Measurements from ENCODE around the gene RPL7L1. TPM values are rescaled to one million over a fixed set of nuclear protein-coding genes. Genes with fewer than 3 reads are reported as not detected.
"Not testable (repeated sequence)": the region's sequence is repeated elsewhere in the genome, so short reads cannot be mapped to it uniquely, and the experiment has no call there.

The RPL7L1 gene
- total RNA-seq (2014; rRNA removed; shearing (Covaris generic)): 285 and 307 TPM in 2 replicates

DNA sequence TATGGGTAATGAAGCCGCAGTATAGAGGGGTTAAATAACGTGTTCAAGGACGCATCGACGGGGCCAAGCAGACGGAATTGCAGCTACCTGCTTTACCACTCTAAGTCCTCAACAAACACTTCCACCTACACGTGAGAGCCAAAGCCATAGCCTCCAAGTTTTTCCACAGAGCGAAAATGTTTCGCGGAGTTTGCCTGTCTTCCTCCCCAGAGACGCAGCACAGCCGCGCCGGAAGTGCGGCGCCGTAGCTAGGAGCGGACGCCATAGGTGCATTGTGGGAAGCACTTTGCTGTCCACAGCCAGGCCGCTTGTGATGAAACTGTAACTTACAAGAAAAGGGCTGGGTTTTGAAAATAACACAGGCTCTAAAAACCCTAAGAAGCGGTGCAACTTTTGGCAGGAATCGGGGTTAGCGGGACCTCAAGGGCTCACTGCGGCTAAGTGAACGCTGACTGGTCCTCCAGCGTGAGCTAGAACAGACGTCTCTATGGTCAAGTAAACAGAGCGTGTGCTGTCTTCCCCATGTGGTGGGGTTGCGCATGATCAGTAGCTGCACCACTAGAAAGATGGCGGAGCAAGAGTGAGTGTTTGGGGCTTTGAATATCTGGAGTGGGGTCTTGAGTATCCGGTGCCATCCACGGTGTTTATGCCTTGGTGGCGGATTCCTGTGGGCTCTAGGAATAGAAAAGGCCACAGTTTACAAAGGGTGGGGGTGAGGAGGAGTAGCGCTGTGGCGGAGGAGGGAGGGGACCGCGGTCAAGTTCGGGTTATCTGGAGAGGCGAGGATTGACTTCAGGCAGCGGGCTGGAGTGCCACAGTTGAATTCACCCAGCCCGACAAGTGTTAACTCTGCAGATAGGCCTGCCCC lies at the start of gene RPL7L1:
TSS of gene RPL7L1 (plus strand) at position 245 of the 868 bp plus-strand sequence. CDS start at position 540, 295 bp downstream.
- peak; percentile 94 for DNase-seq (ENCODE audit: low read depth)

DNA sequence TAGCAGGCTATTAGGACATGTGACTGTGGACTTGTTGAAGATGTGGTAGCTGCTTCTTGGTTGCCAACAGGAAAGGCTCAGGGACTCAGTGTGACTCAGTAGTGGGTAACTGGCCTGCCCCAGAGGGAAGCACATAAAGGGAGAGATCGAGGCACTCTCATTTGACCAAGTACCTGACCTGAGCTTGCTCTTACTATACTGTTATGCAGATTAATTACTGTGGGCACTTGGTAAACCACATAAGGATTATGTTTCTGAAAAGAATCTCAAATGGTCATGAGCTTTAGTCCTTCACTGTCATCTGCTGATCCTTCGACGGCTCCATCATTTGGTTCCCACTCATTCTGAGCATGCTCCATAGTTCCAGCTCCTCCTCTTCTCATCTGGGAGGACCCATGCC lies 48.2 kb upstream of the RPL7L1 start:
- no peak for DNase-seq (ENCODE audit: low read depth)

DNA sequence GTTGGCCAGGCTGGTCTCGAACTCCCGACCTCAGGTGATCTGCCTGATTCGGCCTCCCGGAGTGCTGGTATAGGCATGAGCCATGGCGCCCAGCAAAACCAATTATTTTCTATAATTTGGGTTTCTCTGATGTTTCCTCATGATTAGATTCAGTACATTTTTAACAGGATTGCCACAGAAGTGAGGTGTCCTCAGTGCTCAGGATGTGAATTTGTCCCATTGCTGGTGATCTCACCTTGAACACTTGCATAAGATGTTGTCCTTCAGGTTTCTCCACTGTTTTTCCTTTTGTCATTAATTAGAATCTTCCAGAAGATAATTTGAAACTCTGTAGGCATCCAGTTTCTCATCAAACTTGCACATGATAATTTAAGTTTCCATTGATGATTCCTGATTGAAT lies 45.4 kb upstream of the RPL7L1 start:
- no peak for DNase-seq (ENCODE audit: low read depth)

DNA sequence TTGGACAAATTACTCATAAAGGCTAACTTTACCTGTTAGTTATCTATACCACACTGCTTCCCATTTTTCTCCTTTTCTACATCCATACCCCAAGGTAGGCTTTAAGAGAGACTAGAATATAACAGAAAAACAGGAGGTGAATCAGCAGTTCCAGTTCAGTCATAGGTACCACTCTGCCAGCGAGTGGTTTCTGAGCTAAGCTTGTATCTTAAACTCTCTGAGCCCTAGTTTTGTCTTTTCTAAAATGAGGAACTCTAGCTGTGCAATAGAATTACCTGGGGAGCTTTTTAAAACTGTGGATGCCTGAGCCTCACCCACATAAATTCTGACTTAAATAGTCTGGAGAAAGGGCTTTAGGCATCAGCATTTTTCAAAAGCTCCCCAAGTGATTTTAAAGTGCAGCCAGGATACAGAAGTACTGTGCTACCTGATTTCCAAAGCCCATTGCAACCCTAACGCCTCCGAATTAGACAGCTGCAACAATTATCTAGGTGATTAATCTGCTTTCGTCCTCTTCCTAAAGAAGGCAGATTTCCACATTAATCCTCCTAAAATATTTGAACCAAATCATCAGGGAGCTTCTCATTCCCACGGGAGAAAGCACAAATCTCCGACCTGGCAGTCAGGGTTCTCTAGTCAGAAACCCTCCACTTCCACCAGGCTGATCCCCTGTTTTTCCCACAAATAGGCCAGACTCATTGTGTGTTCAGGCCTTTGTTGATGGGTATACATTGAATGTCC lies 37.4 kb upstream of the RPL7L1 start:
- DNase-seq (ENCODE audit: low read depth): no peak

DNA sequence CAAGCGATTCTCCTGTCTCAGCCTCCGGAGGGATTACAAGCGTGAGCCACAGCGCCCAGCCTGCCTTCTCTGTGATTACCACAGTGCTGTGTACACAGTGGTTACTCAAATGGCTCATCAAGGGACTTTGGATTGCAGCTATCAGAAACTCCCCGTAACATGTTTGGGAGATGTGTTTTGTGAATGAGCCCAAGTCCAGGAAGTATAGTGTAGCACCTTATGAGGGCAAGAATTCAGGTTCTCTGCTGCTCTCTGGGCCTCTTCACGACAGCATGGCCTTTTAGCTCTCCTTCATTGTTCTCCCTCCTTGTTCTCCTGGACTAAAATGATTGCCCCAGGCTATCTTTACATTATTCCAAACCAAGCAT lies 34.1 kb upstream of the RPL7L1 start:
- DNase-seq (ENCODE audit: low read depth): no peak

DNA sequence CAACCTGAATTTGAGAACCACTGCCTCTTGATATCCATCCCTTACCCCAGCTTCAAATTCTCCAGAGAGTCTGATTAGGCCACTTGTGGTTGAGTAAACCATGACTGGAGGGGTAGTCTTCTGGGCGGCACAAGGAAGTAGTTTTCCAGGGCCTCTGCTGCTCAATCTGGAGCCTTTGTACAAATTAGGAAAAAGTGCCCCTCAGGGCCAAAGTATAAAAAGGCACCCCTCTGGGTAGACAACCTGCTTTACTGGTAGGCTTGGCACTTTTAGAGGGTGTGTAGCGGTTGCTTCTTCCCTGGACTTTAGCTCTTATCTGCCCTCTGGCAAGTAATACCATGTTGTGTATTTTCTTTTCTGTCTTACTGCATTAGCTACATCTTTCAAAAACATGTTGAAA lies 32.9 kb upstream of the RPL7L1 start:
- DNase-seq (ENCODE audit: low read depth): no peak

DNA sequence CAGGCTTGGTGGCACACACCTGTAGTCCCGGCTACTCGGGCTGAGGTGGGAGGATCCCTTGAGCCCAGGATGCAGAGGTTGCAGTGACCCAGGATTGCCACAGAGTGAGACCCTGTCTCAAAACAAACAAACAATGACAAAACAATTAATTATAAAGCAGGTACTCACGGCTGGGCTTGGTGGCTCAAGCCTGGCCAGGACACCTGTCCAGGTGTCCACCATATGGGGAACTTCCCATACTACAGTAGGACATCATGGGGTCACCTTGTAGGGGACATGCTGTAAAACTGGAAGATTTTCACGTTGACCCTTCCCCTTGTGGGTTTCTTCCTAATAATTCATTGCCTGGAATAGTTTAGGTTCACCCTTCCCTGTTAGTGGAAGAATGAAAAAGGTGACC lies 30.7 kb upstream of the RPL7L1 start:
- no peak for DNase-seq (ENCODE audit: low read depth)

DNA sequence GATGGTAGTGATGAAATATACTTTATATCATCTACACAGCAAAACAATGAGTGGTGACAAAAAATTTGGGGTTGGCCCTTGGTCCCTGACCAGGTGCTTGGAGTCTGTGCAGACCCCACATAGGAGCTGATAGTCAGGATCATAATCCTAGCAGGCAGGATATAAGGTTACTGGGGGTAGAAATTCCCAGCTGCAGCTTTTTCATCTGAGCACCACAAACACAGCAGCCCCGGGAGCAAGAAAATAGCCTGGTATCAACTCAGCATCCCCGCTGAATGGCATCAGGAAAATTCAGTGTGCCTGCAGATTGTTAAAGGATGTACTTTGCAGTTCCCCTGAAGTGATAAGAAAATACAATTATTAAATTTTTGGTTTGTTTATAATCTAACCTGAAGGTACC lies 27.8 kb upstream of the RPL7L1 start:
- DNase-seq (ENCODE audit: low read depth): no peak

GRCh38 chr6:42860036-42860435 lies 19.4 kb upstream of the RPL7L1 start:
- no peak for DNase-seq (ENCODE audit: low read depth)

GRCh38 chr6:42860481-42860880 lies 18.9 kb upstream of the RPL7L1 start:
- DNase-seq (ENCODE audit: low read depth): no peak

DNA sequence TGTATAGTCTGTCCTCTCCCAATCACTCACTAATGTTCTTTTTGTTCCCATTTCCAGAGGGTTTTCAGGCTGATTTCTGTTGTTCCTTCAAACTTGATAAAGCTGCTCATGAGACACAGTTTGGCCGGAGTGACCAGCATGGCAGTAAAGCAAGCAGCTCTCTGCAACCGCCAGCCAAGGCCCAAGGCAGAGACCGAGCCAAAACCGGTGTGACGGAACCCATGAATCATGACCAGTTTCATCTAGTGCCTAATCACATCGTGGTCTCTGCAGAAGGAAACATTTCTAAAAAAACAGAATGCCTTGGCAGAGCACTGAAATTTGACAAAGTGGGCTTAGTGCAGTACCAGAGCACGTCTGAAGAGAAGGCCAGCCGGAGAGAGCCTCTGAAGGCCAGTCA lies 14.8 kb upstream of the RPL7L1 start:
- DNase-seq (ENCODE audit: low read depth): no peak

DNA sequence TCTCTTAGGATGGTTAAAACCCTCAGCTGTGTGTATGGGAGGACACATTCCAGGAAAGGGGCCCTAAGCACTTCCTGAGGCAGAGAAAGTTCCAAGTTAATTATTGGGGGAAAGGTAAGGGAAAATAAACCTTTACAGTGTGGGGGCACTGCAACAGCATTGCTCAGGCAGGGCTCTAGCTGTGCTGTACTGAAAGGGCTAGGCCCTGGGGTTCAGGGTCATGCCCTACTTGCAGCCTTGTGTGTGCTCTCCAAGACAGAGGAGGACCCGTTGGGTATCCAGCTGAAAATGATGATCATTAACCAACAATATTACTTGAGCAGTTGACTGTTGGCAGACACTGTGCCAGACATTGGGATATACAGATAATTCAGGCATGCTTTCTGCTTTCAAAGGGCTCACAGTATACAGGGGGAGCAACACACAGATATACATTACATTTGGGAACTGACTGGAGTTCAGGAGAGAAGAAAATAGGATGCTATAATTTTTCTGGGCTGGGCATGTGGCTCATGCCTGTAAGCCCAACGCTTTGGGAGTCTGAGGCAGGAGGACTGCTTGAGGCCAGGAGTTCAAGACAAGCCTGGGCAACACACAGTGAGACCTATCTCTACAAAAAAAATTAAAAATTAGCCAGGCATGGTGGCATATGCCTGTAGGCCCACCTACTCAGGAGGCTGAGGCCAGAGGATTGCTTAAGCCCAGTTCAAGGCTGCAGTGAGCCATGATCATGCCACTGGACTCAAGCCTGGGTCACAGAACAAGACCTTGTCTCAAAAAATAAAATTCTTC lies 9.1 kb upstream of the RPL7L1 start:
- no peak for DNase-seq (ENCODE audit: low read depth)

DNA sequence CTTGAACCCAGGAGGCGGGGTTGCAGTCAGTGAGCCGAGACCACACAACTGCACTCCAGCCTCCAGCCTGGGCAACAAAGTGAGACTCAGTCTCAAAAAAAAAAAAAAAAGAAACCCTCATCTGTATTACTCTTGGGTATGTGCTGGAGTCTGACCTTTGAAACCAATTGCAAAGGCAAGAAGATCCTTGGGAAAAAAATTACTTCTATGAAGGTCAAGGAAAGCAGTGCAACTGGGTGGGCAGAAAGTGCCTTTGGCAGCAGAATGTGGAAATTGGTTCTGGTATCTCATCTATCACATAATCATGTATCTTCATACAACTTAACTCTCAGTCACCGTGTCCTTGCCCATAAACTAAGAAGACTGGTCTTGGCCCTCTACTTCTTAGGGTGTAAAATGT lies 7.7 kb upstream of the RPL7L1 start:
- no peak for DNase-seq (ENCODE audit: low read depth)

DNA sequence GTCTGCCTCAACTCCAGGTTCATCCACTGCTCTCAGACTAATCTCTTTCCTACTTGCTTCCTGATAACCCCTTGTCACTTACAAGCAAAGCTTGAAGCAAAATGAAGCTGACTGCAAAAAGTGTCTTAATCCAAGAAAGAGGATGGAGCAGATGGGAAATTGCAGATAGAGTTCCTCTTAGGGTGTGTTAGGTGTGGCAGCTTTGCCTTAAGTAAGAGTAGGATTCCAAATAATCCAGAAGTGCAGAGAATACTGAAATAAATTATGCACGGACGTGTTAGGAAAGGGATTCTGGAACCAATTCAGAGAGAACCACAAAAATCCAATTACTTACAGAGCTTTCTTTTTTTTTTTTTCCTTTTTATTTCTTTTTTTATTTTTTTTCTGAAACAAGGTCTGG lies 6.1 kb upstream of the RPL7L1 start:
- DNase-seq (ENCODE audit: low read depth): no peak

- DNase-seq (ENCODE audit: low read depth): no peak
These were observed 1.7 kb upstream of the RPL7L1 start for GRCh38 chr6:42877695-42878094.

DNA sequence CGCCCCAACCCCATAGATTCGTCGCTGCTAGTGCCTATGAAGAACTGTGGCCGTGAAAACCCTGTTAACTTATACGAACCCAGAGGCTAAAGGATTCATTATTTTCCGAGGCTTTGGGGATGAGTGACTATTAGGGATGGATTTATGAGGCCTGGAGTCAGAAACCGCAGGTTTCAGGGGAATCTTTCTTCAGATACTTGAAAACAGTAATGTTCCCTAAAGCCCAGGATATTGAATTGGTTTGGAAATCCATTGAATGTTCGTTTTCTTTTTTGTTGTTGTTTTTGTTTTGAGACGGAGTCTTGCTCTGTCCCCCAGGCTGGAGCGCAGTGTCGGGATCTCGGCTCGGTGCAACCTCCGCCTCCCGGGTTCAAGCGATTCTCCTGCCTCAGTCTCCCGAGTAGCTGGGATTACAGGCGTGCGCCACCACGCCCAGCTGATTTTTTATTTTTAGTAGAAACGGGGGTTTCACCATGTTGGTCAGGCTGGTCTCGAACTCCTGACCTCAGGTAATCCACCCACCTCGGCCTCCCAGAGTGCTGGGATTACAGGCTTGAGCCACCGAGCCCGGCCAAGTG lies 913 bp downstream of the RPL7L1 start:
- not testable (repeated sequence) for DNase-seq (ENCODE audit: low read depth)

- not testable (repeated sequence) for DNase-seq (ENCODE audit: low read depth)
These were observed 1.5 kb downstream of the RPL7L1 start for GRCh38 chr6:42880871-42881270.

GRCh38 chr6:42885702-42886101 lies 6.3 kb downstream of the RPL7L1 start:
- DNase-seq (ENCODE audit: low read depth): no peak

DNA sequence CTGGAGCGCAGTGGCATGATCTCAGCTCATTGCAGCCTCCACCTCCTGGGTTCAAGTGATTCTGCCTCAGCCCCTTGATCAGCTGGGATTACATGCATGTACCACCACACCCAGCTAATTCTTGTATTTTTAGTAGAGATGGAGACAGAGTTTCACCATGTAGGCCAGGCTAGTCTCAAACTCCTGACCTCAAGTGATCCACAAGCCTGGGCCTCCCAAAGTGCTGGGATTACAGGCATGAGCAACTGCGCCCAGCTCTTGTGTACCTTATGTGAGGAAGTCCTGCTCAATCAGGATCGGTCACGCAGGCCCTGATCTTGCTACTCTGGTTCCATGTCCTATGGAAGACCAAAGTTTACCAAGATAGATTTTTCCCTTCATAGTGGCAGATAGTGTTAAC lies 8.8 kb downstream of the RPL7L1 start:
- not testable (repeated sequence) for DNase-seq (ENCODE audit: low read depth)

DNA sequence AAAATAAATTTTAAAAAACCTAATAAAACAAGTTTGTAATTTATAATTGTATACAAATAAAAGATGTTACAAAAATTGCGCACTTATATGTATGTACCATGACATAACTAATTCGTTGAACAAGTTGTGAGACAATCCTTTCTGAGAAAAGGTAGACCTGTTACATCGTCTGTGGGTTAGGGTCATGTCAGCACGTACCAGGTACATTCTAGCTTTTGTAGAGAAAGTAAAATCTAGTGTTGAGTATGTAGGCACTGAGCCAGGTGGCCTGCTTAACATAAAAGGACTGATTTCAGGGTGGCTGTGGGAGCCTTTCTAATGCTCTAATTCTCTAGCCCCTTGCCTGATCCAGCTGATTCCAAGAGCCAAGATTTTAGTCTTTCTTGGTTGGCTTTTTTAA lies 10.4 kb downstream of the RPL7L1 start:
- peak; percentile 14 for DNase-seq (ENCODE audit: low read depth)

DNA sequence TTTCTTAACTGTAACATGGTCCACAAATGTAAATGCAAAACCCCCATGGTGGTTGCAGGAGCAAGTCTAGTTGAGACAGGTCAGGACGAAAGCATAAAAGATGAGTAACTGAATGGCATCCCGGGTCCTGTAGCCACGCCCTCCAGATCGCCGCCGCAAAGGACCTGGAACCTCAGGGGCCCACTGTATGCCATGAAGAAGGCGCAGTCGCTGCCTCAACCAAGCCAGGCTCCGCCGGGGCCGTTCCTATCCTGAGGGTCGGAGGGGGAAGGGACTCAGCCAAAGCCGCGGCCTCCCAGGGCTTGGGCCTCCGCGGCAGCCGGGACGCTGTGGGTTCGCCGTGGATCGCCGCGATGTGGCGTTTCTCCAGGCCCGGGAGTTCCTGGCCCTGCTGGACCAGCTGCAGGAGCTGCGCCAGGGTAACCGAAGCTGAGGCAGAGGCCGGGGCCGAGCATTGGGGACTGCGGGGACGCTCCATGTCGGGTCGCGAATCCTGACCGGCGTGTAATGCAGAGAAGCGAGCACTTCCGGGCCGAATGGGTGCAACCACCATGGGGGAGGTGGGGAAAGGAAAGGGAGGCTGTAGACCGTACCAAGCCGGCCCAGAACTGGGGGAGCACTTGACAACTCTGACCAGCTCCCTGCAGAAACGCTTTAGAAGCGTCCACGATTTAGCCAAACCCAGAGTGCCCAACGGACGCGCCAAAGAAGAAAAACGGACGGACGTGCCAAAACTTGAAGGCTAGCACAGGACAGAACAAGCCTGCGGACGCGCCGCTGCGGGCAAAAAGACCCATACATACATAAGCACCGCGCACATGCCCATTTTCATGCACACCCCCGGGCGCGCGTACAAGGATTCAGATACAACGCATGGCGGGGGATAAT lies 11.1 kb downstream of the RPL7L1 start:
- peak; percentile 97 for DNase-seq (ENCODE audit: low read depth)
